Measurements from ENCODE around the gene KCNJ12.
A peak's percentile ranks its signal among the peaks of the same experiment; 100 is the strongest.

KCNJ12 gene

GRCh38 chr17:21372256-21372954 lies 3.8 kb upstream of the KCNJ12 start:
- no peaks in the 10 kb centered on the region for H3K36me3 ChIP-seq (ENCODE audit: control insufficient read depth, insufficient read depth, low read length)
- H3K4me3 ChIP-seq (replicated peaks; ENCODE audit: low read depth, low read length): no peak overlapping the region
- DNase-seq (ENCODE audit: extremely low read depth, insufficient read length): no peak
- no peaks in the 10 kb centered on the region; the same call in 1 of the 2 replicates for H3K27me3 ChIP-seq (replicated peaks; ENCODE audit: control insufficient read depth, insufficient read depth, low read length)
- no peak for TF ChIP-seq CTCF (IDR thresholded peaks at IDR 0.05; ENCODE audit: insufficient read depth, low read length, poor library complexity, severe bottlenecking)

GRCh38 chr17:21373036-21373435 lies 3.1 kb upstream of the KCNJ12 start:
- H3K36me3 ChIP-seq (ENCODE audit: control insufficient read depth, insufficient read depth, low read length): no peaks in the 10 kb centered on the region
- DNase-seq (ENCODE audit: extremely low read depth, insufficient read length): no peak
- no peak overlapping the region for H3K4me3 ChIP-seq (replicated peaks; ENCODE audit: low read depth, low read length)
- TF ChIP-seq CTCF (IDR thresholded peaks at IDR 0.05; ENCODE audit: insufficient read depth, low read length, poor library complexity, severe bottlenecking): no peak
- H3K27me3 ChIP-seq (replicated peaks; ENCODE audit: control insufficient read depth, insufficient read depth, low read length): no peaks in the 10 kb centered on the region; the same call in none of the 2 replicates

- TF ChIP-seq CTCF (IDR thresholded peaks at IDR 0.05; ENCODE audit: insufficient read depth, low read length, poor library complexity, severe bottlenecking): no peak
- Histone ChIP-seq H3K4me3 (replicated peaks; ENCODE audit: low read depth, low read length) (no peak overlapping the region), H3K27me3 (replicated peaks; ENCODE audit: control insufficient read depth, insufficient read depth, low read length) (no peaks in the 10 kb centered on the region; the same call in none of the 2 replicates), H3K36me3 (ENCODE audit: control insufficient read depth, insufficient read depth, low read length) (no peaks in the 10 kb centered on the region)
- DNase-seq (ENCODE audit: extremely low read depth, insufficient read length): no peak
Observed at GRCh38 chr17:21373696-21374440, 2.3 kb upstream of the KCNJ12 start.

- DNase-seq (ENCODE audit: extremely low read depth, insufficient read length): no peak
- H3K27me3 ChIP-seq (replicated peaks; ENCODE audit: control insufficient read depth, insufficient read depth, low read length): no peaks in the 10 kb centered on the region; the same call in none of the 2 replicates
- TF ChIP-seq CTCF (IDR thresholded peaks at IDR 0.05; ENCODE audit: insufficient read depth, low read length, poor library complexity, severe bottlenecking): peak; percentile 22
- no peak overlapping the region for H3K4me3 ChIP-seq (replicated peaks; ENCODE audit: low read depth, low read length)
- H3K36me3 ChIP-seq (ENCODE audit: control insufficient read depth, insufficient read depth, low read length): no peaks in the 10 kb centered on the region
Observed at GRCh38 chr17:21374441-21375161, 1.6 kb upstream of the KCNJ12 start.

GRCh38 chr17:21375162-21375560 lies 996 bp upstream of the KCNJ12 start:
- H3K36me3 ChIP-seq (ENCODE audit: control insufficient read depth, insufficient read depth, low read length): no peaks in the 10 kb centered on the region
- H3K27me3 ChIP-seq (replicated peaks; ENCODE audit: control insufficient read depth, insufficient read depth, low read length): no peaks in the 10 kb centered on the region; the same call in none of the 2 replicates

More at GRCh38 chr17:21375162-21375560, 996 bp upstream of the KCNJ12 start:
- H3K4me3 ChIP-seq (replicated peaks; ENCODE audit: low read depth, low read length): no peak overlapping the region
- no peak for TF ChIP-seq CTCF (IDR thresholded peaks at IDR 0.05; ENCODE audit: insufficient read depth, low read length, poor library complexity, severe bottlenecking)
- DNase-seq (ENCODE audit: extremely low read depth, insufficient read length): no peak

Data from GM06990 (cell line).